BLaER1 treated with 17β-estradiol and CSF1 and Interleukin-3, amounts not matched to agents 10 nM and 100 nM (cell line): ENCODE results near the gene FREY1.
"Not testable (repeated sequence)": the region's sequence is repeated elsewhere in the genome, so short reads cannot be mapped to it uniquely, and the experiment has no call there.

ENCODE experiments used
- H3K27ac ChIP-seq, 11 experiments: shearing (Covaris generic); formaldehyde crosslinking; 2 replicates each; pipeline ENCODE4 v1.8.1; 2022
- H3K27me3 ChIP-seq, 11 experiments: shearing (Covaris generic); formaldehyde crosslinking; 2 replicates each; pipeline ENCODE4 v1.8.1; 2022
- H3K36me3 ChIP-seq, 11 experiments: shearing (Covaris generic); formaldehyde crosslinking; 2 replicates each; pipeline ENCODE4 v1.8.1; 2022
- H3K4me1 ChIP-seq, 10 experiments: shearing (Covaris generic); formaldehyde crosslinking; 2 replicates each; pipeline ENCODE4 v1.8.1; 2022
- H3K4me2 ChIP-seq, 11 experiments: shearing (Covaris generic); formaldehyde crosslinking; 2 replicates each; pipeline ENCODE4 v1.8.1; 2022
- H3K4me3 ChIP-seq, 10 experiments: shearing (Covaris generic); formaldehyde crosslinking; 2 replicates each; pipeline ENCODE4 v1.8.1; 2022
- H3K9ac ChIP-seq, 11 experiments: shearing (Covaris generic); formaldehyde crosslinking; 2 replicates each; pipeline ENCODE4 v1.8.1; 2022
- H3K9me3 ChIP-seq, 11 experiments: shearing (Covaris generic); formaldehyde crosslinking; replicated peaks in 1 of 11; 2 replicates each; pipeline ENCODE4 v1.8.1; 2022
- H4K20me1 ChIP-seq, 11 experiments: shearing (Covaris generic); formaldehyde crosslinking; 2 replicates each; pipeline ENCODE4 v1.8.1; 2022
- Cebpa-rat ChIP-seq, 11 experiments: shearing (Covaris generic); IDR thresholded peaks; 2 replicates each; pipeline ENCODE4 v1.8.1; 2022

The FREY1 gene

GRCh38 chr11:45904309-45904915 is 2.7 kb downstream of the FREY1 start:
- peaks cover 8 to 24% (median 15%) of the 10 kb centered on the region in 10 experiments; a peak in 18 of 20 replicates for H3K4me1 ChIP-seq
- peaks cover 3 to 10% (median 6%) of the 10 kb centered on the region in 11 experiments; a peak in 19 of 22 replicates for H3K36me3 ChIP-seq
- no peaks in the 10 kb centered on the region for H3K9me3 ChIP-seq
- peaks cover 0 to 74% (median 35%) of the 10 kb centered on the region in 11 experiments; a peak in 15 of 22 replicates for H4K20me1 ChIP-seq
- H3K4me2 ChIP-seq, result no peak overlapping the region
- no peak overlapping the region for H3K4me3 ChIP-seq
- H3K27me3 ChIP-seq, result peaks cover 19 to 26% (median 22%) of the 10 kb centered on the region in 11 experiments
- TF ChIP-seq Cebpa-rat (IDR thresholded peaks at IDR 0.05), result no peak
- H3K9ac ChIP-seq, result no peak overlapping the region
- H3K27ac ChIP-seq, result no peak overlapping the region

GRCh38 chr11:45902452-45903380 is 4.4 kb downstream of the FREY1 start:
- H3K27ac ChIP-seq, result no peak overlapping the region
- H4K20me1 ChIP-seq, result peaks cover 0 to 74% (median 18%) of the 10 kb centered on the region in 11 experiments; a peak in 13 of 22 replicates
- H3K4me1 ChIP-seq, result peaks cover 16 to 30% (median 23%) of the 10 kb centered on the region in 10 experiments; a peak in 18 of 20 replicates
- no peaks in the 10 kb centered on the region for H3K9me3 ChIP-seq
- no peak for TF ChIP-seq Cebpa-rat (IDR thresholded peaks at IDR 0.05)
- no peak overlapping the region for H3K9ac ChIP-seq
- H3K4me3 ChIP-seq, result no peak overlapping the region
- H3K27me3 ChIP-seq, result peaks cover 25 to 43% (median 36%) of the 10 kb centered on the region in 11 experiments
- H3K4me2 ChIP-seq, result no peak overlapping the region
- no peaks in the 10 kb centered on the region for H3K36me3 ChIP-seq

- peaks cover 25 to 54% (median 40%) of the 10 kb centered on the region in 11 experiments for H3K27me3 ChIP-seq
- H3K4me3 ChIP-seq, result no peak overlapping the region
- peaks cover 16 to 30% (median 22%) of the 10 kb centered on the region in 10 experiments; a peak in 18 of 20 replicates for H3K4me1 ChIP-seq
- H4K20me1 ChIP-seq, result peaks cover 0 to 75% (median 16%) of the 10 kb centered on the region in 11 experiments; a peak in 12 of 22 replicates
- H3K36me3 ChIP-seq, result no peaks in the 10 kb centered on the region
- H3K27ac ChIP-seq, result no peak overlapping the region
- TF ChIP-seq Cebpa-rat (IDR thresholded peaks at IDR 0.05), result no peak
- no peak overlapping the region for H3K4me2 ChIP-seq
- no peak overlapping the region for H3K9ac ChIP-seq
- no peaks in the 10 kb centered on the region for H3K9me3 ChIP-seq
Observed at GRCh38 chr11:45901626-45902025, 5.4 kb downstream of the FREY1 start.

GRCh38 chr11:45900916-45901617 is 6.0 kb downstream of the FREY1 start:
- Histone ChIP-seq H3K27me3 (peaks cover 25 to 55% (median 40%) of the 10 kb centered on the region in 11 experiments), H3K9ac (no peak overlapping the region)

GRCh38 chr11:45900175-45900800 is 6.8 kb downstream of the FREY1 start:
- peak overlapping the region; percentile 79 to 92 (median 86) for H3K4me2 ChIP-seq
- H3K9me3 ChIP-seq, H3K36me3 ChIP-seq, H3K27ac ChIP-seq: not testable (repeated sequence)
- peaks cover 25 to 55% (median 40%) of the 10 kb centered on the region in 11 experiments for H3K27me3 ChIP-seq
- peak overlapping the region in 7 of 11 experiments; percentile 67 to 81 (median 78); a peak in 11 of 22 replicates for H3K9ac ChIP-seq
- peaks cover 0 to 78% (median 16%) of the 10 kb centered on the region in 11 experiments; a peak in 12 of 22 replicates for H4K20me1 ChIP-seq
- peak overlapping the region; percentile 49 to 73 (median 62) for H3K4me3 ChIP-seq
- H3K4me1 ChIP-seq, result peaks cover 14 to 24% (median 18%) of the 10 kb centered on the region in 10 experiments; a peak in 18 of 20 replicates

More at GRCh38 chr11:45900916-45901617, 6.0 kb downstream of the FREY1 start:
- TF ChIP-seq Cebpa-rat (IDR thresholded peaks at IDR 0.05), result no peak
- peak overlapping the region in 10 of 11 experiments; percentile 79 to 92 (median 86); a peak in 15 of 22 replicates for H3K4me2 ChIP-seq
- no peaks in the 10 kb centered on the region for H3K36me3 ChIP-seq
- no peaks in the 10 kb centered on the region for H3K9me3 ChIP-seq
- peaks cover 15 to 25% (median 18%) of the 10 kb centered on the region in 10 experiments; a peak in 18 of 20 replicates for H3K4me1 ChIP-seq
- peaks cover 0 to 75% (median 16%) of the 10 kb centered on the region in 11 experiments; a peak in 12 of 22 replicates for H4K20me1 ChIP-seq
- peak overlapping the region in 5 of 10 experiments; percentile 58 to 73 (median 62); a peak in 6 of 20 replicates for H3K4me3 ChIP-seq
- no peak overlapping the region for H3K27ac ChIP-seq

GRCh38 chr11:45899448-45900174 is 7.5 kb downstream of the FREY1 start:
- TF ChIP-seq Cebpa-rat (IDR thresholded peaks at IDR 0.05), result no peak
- Histone ChIP-seq H3K9me3 (no peaks in the 10 kb centered on the region), H3K36me3 (no peaks in the 10 kb centered on the region), H3K4me3 (peak overlapping the region; percentile 49 to 73 (median 62)), H4K20me1 (peaks cover 0 to 79% (median 16%) of the 10 kb centered on the region in 11 experiments; a peak in 13 of 22 replicates), H3K9ac (peak overlapping the region; percentile 59 to 81 (median 72); a peak in 18 of 22 replicates), H3K4me1 (peaks cover 14 to 24% (median 18%) of the 10 kb centered on the region in 10 experiments; a peak in 18 of 20 replicates), H3K27me3 (peaks cover 25 to 55% (median 40%) of the 10 kb centered on the region in 11 experiments), H3K4me2 (peak overlapping the region; percentile 79 to 92 (median 86)), H3K27ac (peak overlapping the region in 9 of 11 experiments; percentile 45 to 77 (median 61); a peak in 15 of 22 replicates)

- H3K4me1 ChIP-seq, result peaks cover 14 to 24% (median 18%) of the 10 kb centered on the region in 10 experiments; a peak in 18 of 20 replicates
- H3K4me2 ChIP-seq, result peak overlapping the region; percentile 79 to 92 (median 86)
- no peaks in the 10 kb centered on the region for H3K9me3 ChIP-seq
- peak overlapping the region in 2 of 11 experiments; percentile 37 to 70; a peak in 2 of 22 replicates for H3K9ac ChIP-seq
- no peak for TF ChIP-seq Cebpa-rat (IDR thresholded peaks at IDR 0.05)
- peaks cover 25 to 55% (median 40%) of the 10 kb centered on the region in 11 experiments for H3K27me3 ChIP-seq
- peak overlapping the region; percentile 49 to 73 (median 62); a peak in 17 of 20 replicates for H3K4me3 ChIP-seq
- H3K36me3 ChIP-seq, result no peaks in the 10 kb centered on the region
- H3K27ac ChIP-seq, result peak overlapping the region in 1 of 11 experiments; percentile 61; a peak in 2 of 22 replicates
- peaks cover 0 to 78% (median 16%) of the 10 kb centered on the region in 11 experiments; a peak in 13 of 22 replicates for H4K20me1 ChIP-seq
Observed at GRCh38 chr11:45899086-45899447, 8.0 kb downstream of the FREY1 start.
